C4-2B (cell line): ENCODE measurements around the gene SRRD.

ENCODE experiments used
- H3K27ac ChIP-seq: fragments of 450-650 bp; 2 replicates; pipeline ENCODE4 v1.5.1; 2017
- ZFX ChIP-seq: fragments of 450-650 bp; IDR thresholded peaks from 2 replicates; pipeline ENCODE4 v1.6.1; 2017
- TF ChIP-seq, protein P1 (sequence below): fragments of 450-650 bp; conservative IDR thresholded peaks from 2 replicates; pipeline ENCODE4 v1.5.1; 2017; ENCODE audit warnings: mild to moderate bottlenecking

The SRRD gene

DNA sequence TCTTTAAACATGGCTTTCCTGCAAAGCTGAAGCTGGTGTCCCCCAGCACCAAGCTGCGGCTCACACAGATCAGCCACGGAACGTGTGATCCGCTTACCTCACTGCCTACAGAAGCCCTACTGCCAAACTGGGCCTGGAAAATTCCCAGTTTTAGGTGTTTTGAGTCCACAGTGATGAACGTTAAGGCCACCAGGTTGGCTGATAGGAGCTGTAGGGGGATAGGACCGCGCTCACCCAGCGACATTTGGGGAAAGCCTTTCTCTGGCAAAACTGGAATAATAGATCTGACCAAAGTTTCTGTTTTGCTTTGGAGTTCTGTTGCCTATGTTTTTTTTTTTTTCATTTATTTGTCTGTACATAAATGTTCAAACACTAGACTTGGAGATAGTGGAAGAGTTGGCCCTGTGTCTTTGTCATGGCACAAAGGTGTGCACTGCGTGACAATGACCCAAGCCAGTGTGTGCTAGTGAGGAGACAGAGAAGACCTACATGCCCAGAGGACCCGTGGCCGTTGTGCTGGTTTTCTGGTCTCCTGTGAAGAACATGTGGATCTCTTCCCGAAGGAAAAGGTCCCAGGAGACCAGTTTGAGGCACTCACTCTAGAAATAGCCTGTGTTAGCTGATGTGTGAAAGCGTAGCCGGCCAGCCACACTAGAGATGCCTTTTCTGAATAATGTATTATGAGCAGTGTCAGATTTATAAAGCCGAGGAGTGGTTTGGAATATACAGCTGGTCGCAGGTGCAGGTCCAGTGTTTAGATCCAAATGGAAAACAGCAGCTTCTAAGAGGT is 39.6 kb upstream of the SRRD start:
- TF ChIP-seq, protein P1, sequence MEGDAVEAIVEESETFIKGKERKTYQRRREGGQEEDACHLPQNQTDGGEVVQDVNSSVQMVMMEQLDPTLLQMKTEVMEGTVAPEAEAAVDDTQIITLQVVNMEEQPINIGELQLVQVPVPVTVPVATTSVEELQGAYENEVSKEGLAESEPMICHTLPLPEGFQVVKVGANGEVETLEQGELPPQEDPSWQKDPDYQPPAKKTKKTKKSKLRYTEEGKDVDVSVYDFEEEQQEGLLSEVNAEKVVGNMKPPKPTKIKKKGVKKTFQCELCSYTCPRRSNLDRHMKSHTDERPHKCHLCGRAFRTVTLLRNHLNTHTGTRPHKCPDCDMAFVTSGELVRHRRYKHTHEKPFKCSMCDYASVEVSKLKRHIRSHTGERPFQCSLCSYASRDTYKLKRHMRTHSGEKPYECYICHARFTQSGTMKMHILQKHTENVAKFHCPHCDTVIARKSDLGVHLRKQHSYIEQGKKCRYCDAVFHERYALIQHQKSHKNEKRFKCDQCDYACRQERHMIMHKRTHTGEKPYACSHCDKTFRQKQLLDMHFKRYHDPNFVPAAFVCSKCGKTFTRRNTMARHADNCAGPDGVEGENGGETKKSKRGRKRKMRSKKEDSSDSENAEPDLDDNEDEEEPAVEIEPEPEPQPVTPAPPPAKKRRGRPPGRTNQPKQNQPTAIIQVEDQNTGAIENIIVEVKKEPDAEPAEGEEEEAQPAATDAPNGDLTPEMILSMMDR = no peak
- TF ChIP-seq ZFX = no peak
- no peak overlapping the region for H3K27ac ChIP-seq

- no peak overlapping the region for H3K27ac ChIP-seq
- TF ChIP-seq ZFX = no peak
- TF ChIP-seq, protein P1 = no peak
These were observed 38.9 kb upstream of the SRRD start for GRCh38 chr22:26444777-26445176.

GRCh38 chr22:26445577-26446275 is 38.0 kb upstream of the SRRD start:
- no peak for TF ChIP-seq ZFX
- TF ChIP-seq, protein P1 = no peak
- H3K27ac ChIP-seq = no peak overlapping the region

DNA sequence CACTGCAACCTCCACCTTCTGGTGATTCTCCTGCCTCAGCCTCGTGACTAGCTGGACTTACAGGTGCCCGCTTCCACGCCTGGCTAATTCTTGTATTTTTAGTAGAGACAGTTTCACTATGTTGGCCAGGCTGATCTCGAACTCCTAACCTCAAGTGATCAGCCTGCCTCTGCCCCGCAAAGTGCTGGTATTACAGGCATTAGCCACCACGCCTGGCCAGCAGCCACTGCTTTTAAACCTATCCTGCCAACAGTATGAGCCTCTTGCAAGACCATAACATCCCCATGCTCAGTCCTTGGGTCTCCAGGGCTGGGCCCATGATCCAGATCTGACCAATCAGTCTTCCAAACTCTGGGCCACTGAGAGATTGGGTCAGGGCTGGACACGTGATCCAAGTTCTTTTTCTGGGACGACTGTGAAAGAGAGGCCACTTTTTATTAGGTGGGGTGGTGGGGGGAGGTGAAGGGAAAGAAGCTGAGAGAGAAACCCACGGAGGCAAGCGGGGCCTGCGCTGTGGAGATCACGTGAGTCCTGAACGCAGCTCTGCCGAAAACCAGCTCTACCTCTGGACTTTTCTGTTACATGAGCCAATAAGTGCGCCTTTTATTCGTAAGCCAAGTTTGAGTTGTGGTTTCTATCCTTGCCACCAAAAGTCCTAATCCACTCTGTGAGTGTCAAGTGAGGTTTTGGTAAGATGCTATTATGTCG is 36.7 kb upstream of the SRRD start:
- H3K27ac ChIP-seq = no peak overlapping the region
- TF ChIP-seq, protein P1 = no peak
- no peak for TF ChIP-seq ZFX

- TF ChIP-seq ZFX = no peak
- TF ChIP-seq, protein P1 = no peak
- H3K27ac ChIP-seq = no peak overlapping the region
These were observed 35.9 kb upstream of the SRRD start for GRCh38 chr22:26447584-26448329.

GRCh38 chr22:26448334-26448733 is 35.3 kb upstream of the SRRD start:
- TF ChIP-seq, protein P1 = no peak
- TF ChIP-seq ZFX = no peak
- H3K27ac ChIP-seq = no peak overlapping the region
